Neural progenitor cell (in vitro differentiated cells): ENCODE results near the gene SLC34A1.

Source experiments
- EZH2 ChIP-seq: fragments of 200-600 bp; sonication (generic); IDR thresholded peaks from 2 replicates; pipeline ENCODE4 v1.6.1; 2017; ENCODE audit warnings: antibody characterized with exemption, mild to moderate bottlenecking, moderate library complexity
- EZH2phosphoT487 ChIP-seq: fragments of 200-600 bp; sonication (generic); IDR thresholded peaks from 2 replicates; pipeline ENCODE4 v1.6.1; 2017; ENCODE audit warnings: antibody characterized with exemption
- TF ChIP-seq, protein P1 (sequence below): fragments of 200-600 bp; sonication (generic); IDR thresholded peaks from 2 replicates; pipeline ENCODE4 v1.5.1; 2017; ENCODE audit warnings: antibody characterized with exemption, mild to moderate bottlenecking

DNA sequence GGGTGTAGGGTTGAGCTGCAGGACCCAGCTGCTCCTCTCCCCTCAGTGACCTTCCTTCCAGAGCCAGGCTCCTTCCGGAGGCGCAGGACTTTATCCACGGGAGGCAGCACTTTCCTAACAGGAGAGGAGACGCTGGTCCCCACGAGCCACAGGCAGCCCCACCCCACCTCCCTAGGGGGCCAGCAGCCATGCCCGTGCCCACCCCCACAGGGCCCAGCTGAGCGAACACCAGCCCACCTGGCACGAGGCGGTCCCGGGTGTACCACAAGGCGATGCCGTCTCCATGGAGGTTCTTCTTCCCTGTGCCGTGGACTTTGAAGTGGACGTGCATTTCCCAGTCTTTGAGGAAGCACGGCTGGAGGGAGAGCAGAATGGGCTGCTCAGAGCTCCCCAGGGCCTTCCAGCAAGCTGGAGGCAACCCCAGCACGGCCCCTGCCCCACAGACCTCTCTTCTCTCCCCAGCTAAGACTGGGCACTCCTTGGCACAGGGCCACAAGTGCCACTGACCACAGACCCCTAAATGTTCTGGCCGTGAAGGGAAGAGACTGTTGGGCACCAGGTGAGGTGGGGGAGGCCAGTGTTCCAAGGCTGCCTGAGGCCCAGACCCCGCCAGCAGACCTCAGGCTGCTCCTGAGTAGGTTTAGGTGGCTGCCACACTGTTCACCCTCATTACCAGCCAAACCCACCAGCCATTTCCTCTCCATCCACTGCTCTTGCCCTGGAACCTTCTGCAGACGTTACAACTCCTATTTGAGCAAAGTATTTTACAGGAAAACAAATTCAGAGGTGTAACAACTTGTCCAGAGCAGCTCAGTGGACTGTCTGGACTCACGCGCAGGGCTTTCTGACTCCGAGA lies 45.8 kb upstream of the SLC34A1 start:
- TF ChIP-seq, protein P1, sequence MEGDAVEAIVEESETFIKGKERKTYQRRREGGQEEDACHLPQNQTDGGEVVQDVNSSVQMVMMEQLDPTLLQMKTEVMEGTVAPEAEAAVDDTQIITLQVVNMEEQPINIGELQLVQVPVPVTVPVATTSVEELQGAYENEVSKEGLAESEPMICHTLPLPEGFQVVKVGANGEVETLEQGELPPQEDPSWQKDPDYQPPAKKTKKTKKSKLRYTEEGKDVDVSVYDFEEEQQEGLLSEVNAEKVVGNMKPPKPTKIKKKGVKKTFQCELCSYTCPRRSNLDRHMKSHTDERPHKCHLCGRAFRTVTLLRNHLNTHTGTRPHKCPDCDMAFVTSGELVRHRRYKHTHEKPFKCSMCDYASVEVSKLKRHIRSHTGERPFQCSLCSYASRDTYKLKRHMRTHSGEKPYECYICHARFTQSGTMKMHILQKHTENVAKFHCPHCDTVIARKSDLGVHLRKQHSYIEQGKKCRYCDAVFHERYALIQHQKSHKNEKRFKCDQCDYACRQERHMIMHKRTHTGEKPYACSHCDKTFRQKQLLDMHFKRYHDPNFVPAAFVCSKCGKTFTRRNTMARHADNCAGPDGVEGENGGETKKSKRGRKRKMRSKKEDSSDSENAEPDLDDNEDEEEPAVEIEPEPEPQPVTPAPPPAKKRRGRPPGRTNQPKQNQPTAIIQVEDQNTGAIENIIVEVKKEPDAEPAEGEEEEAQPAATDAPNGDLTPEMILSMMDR, result no peak
- TF ChIP-seq EZH2phosphoT487, result no peak
- no peak for TF ChIP-seq EZH2
